Esophagus (tissue), 2 donors: Measurements from ENCODE around the gene ABO. TPM values are rescaled to one million over a fixed set of nuclear protein-coding genes. Genes with fewer than 3 reads are reported as not detected.
A peak's percentile ranks its signal among the peaks of the same experiment; 100 is the strongest.

Source experiments
- H3K27ac ChIP-seq, 2 donors: one replicate each; pipeline ENCODE4 v1.5.1; 2013; ENCODE audit warnings: low read depth in 2 of 2, mild to moderate bottlenecking in 2 of 2, inconsistent platforms in 1 of 2, low read length in 1 of 2, moderate library complexity in 1 of 2
- H3K27me3 ChIP-seq, 2 donors: one replicate each; pipeline ENCODE4 v1.6.1; 2013; ENCODE audit warnings: low read length in 2 of 2, control low read depth in 1 of 2, mild to moderate bottlenecking in 1 of 2; ENCODE audit not compliant: insufficient read depth in 2 of 2, control insufficient read depth in 1 of 2
- H3K36me3 ChIP-seq, 2 donors: one replicate each; pipeline ENCODE4 v1.6.1; 2013; ENCODE audit warnings: low read length in 1 of 2; ENCODE audit not compliant: control insufficient read depth in 2 of 2, insufficient read depth in 2 of 2
- H3K4me1 ChIP-seq, 2 donors: one replicate each; pipeline ENCODE4 v1.6.1; 2013; ENCODE audit warnings: low read length in 1 of 2; ENCODE audit not compliant: control insufficient read depth in 2 of 2, insufficient read depth in 2 of 2
- H3K4me3 ChIP-seq, 2 donors: one replicate each; pipeline ENCODE4 v1.5.1; 2013; ENCODE audit warnings: low read length in 2 of 2, mild to moderate bottlenecking in 2 of 2, low read depth in 1 of 2, moderate library complexity in 1 of 2
- H3K9me3 ChIP-seq, 2 donors: one replicate each; pipeline ENCODE4 v1.6.1; 2013; ENCODE audit warnings: mild to moderate bottlenecking in 2 of 2, low read depth in 1 of 2, low read length in 1 of 2, moderate library complexity in 1 of 2; ENCODE audit not compliant: control insufficient read depth in 2 of 2, insufficient read depth in 1 of 2
- WGBS, 2 donors: extraction: QIAGEN DNeasy Blood & Tissue Kit; methylation state at CpG; one replicate each; pipeline ENCODE4 v1.1.7; 2013; 5-methylcytosine and 5-hydroxymethylcytosine counted together
- polyA plus RNA-seq, 2 donors: library from polyadenylated mRNA; stranded (reverse); fragments of 200-250 nt; gene quantifications; one replicate each; pipeline ENCODE4 v1.2.3, GENCODE V29; 2013
- donor health status: healthy with polysubstance abuse.
- donor health status: Bipolar disorder and iron deficiency.

Gene ABO
- polyA plus RNA-seq, 2 donors: 7.7 to 15.6 TPM

DNA sequence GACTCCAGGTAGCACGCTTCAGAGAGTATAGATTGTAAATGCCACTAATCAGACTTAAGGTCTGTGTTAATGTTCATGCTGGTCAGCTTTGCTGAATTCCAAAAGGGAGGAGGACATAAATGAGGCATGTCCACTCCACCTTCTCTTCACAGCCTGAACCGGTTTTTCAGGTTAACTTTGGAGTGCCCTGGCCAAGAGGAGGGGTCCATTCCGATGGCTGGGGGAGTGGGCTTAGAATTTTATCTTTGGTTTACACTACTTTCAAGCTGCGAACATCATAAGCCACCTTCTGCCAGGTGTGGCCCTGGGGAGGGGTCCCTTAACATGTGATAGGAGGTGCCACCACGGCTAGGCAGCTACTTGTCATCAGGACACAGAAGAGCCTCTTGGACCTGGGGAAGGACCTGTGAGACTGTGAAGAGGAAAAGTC is 24.2 kb downstream of the ABO start:
- no peaks in the 10 kb centered on the region for H3K27me3 ChIP-seq
- WGBS, 2 donors: 52% methylated on average over 5 of the region's 5 CpGs
- peaks cover 0 to 4% of the 10 kb centered on the region in 2 donors for H3K36me3 ChIP-seq
- H3K27ac ChIP-seq: peak overlapping the region; percentile 87 to 96
- peaks cover 11 to 12% of the 10 kb centered on the region in 2 donors for H3K4me1 ChIP-seq
- no peak overlapping the region for H3K4me3 ChIP-seq
- H3K9me3 ChIP-seq: no peaks in the 10 kb centered on the region

DNA sequence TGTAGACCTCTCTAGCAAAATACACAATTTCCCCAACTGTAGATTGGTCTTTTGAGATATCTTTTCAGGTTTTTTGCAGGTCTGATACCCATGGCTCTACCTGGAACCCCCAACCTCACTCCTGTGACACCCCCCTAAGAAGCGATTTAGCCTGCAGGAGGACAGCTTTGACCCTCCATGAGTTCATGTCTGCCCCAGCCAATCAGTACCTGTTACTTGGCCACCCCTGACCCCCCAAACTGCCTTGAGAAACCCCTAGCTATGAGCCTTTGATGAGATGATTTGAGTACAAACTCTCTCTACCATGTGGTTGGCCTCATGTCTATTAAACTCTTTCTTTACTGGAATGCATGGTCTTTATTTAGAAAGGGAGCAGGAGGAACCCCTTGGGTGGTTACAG is 25.7 kb downstream of the ABO start:
- no peaks in the 10 kb centered on the region for H3K9me3 ChIP-seq
- no peak overlapping the region for H3K4me3 ChIP-seq
- peaks cover 11 to 12% of the 10 kb centered on the region in 2 donors for H3K4me1 ChIP-seq
- WGBS, 2 donors: 92 to 100% methylated on average over 1 of the region's 1 CpG
- H3K27ac ChIP-seq: no peak overlapping the region
- no peaks in the 10 kb centered on the region for H3K27me3 ChIP-seq
- no peaks in the 10 kb centered on the region for H3K36me3 ChIP-seq

DNA sequence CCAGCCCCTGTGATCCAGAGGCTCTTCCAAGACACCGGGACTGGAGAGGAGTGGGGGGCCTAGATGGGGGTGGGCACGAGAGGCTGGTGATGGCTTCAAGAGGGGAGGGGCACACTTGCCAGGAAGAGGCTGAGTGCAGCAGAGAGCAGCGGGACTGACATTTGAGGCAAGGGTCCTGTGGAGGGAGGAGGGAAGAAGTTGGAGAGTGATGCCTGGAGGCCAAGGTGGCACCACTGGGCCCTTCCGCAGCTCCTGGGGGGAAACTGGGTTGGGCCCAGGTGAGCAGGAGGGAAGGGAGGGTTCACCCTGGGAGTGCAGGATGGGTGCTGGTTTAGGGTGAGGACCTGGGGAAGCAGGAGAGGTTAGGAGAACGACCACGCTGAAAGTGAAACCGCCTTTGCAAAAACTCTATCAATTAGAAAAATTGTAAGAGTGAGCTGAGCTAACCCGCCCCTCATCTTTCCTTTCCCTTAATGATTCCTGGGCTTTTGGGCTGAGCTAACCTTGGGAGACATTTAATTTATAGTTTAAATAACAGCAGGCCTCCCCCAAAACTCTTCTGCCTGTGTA is 26.2 kb downstream of the ABO start:
- no peaks in the 10 kb centered on the region for H3K36me3 ChIP-seq
- no peak overlapping the region for H3K4me3 ChIP-seq
- no peaks in the 10 kb centered on the region for H3K27me3 ChIP-seq
- H3K27ac ChIP-seq: no peak overlapping the region
- WGBS, 2 donors: 85 to 86% methylated on average over 8 of the region's 8 CpGs
- peaks cover 11 to 12% of the 10 kb centered on the region in 2 donors for H3K4me1 ChIP-seq
- H3K9me3 ChIP-seq: no peaks in the 10 kb centered on the region

DNA sequence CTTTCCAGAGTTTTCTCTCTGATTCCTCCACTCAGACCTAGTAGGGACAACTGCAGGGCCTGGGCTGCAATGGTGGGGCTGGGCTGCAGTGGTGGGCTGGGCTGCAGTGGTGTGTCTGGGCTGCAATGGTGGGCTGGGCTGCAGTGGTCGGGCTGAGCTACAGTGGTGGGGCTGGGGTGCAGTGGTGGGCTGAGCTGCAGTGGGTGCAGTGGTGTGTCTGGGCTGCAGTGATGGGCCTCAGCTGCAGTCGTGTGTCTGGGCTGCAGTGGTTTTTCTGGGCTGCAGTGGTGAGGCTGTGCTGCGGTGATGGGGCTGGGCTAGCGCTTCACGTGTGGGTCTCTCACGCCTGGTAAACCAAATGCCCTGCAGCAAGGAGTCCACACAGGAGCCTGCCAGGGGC is 27.4 kb downstream of the ABO start:
- Histone ChIP-seq H3K4me1 (peaks cover 11% of the 10 kb centered on the region in 2 donors), H3K9me3 (no peaks in the 10 kb centered on the region), H3K36me3 (no peaks in the 10 kb centered on the region), H3K4me3 (no peak overlapping the region), H3K27ac (no peak overlapping the region), H3K27me3 (no peaks in the 10 kb centered on the region)
- WGBS, 2 donors: 77 to 82% methylated on average over 5 to 6 of the region's 6 CpGs

DNA sequence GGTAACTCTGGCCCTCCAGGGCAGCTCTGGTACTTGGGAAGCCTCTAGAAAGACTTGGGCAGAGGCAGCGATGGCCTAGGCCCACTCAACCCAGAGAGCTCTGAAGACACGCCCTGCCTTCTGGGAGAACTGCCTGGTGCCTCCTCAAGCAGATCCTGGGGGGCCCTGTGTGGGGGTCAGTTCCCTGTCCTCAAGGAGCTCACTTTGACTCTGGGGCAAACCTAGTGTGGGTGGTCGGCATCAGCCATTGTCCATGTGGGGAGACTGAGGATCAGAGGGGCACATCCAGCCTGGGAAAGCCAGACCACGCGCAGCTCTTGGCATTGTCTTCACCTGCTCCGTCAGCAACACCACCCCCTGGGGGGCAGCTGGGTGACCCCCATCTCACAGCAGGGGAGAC is 28.0 kb downstream of the ABO start:
- H3K4me1 ChIP-seq: peaks cover 5 to 10% of the 10 kb centered on the region in 2 donors
- 87 to 88% methylated on average over 6 of the region's 6 CpGs for WGBS, 2 donors
- H3K4me3 ChIP-seq: no peak overlapping the region
- no peaks in the 10 kb centered on the region for H3K36me3 ChIP-seq
- H3K27me3 ChIP-seq: no peaks in the 10 kb centered on the region
- H3K27ac ChIP-seq: no peak overlapping the region
- H3K9me3 ChIP-seq: no peaks in the 10 kb centered on the region

DNA sequence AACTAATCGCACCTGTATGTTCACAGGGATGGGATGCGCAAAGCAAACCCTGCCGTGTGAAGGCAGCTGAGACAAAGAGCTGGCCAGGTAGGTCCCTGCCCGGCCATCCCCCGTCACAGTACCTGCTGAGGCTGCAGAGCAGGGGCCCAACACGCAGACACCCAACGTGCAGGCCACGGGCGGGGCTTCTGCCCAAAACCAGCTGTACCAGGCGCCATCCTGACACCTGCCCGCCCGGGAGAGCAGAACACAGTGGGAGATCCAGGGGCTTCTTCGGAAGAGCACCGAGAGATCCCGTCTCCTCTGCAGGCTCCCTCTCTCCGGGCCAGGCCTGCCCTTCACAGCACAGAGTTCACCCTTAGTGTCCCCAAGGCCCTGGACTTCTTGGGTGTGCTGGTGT is 28.4 kb downstream of the ABO start:
- Histone ChIP-seq H3K27ac (no peak overlapping the region), H3K9me3 (no peaks in the 10 kb centered on the region), H3K36me3 (no peaks in the 10 kb centered on the region), H3K27me3 (no peaks in the 10 kb centered on the region), H3K4me3 (no peak overlapping the region), H3K4me1 (peaks cover under 1 to 9% of the 10 kb centered on the region in 2 donors)
- 83 to 84% methylated on average over 16 of the region's 16 CpGs for WGBS, 2 donors

- no peaks in the 10 kb centered on the region for H3K27me3 ChIP-seq
- 68 to 76% methylated on average over 8 of the region's 8 CpGs for WGBS, 2 donors
Measured at GRCh38 chr9:133242991-133243390, 32.0 kb downstream of the ABO start.

DNA sequence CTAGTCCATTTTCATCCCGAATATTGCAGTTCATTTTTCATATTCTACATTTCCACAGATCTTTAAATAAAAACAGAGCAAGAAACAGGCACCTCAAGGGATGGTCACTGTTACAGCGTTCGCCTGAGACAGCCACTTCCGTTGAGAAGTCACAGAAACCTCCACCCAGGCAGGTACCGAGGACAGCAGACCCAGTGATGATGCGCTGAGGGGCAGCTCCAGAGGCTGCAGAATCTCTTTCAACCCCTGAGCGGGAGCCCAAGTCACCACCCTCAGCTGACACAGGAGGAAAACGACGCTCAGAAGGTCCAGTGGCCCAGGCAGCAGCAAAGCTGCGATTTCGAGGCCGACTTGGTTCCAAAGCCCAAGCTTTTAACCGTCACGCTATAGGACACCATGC is 32.8 kb downstream of the ABO start:
- Histone ChIP-seq H3K4me1 (peaks cover 3 to 14% of the 10 kb centered on the region in 2 donors), H3K27ac (no peak overlapping the region), H3K27me3 (no peaks in the 10 kb centered on the region), H3K36me3 (no peaks in the 10 kb centered on the region), H3K4me3 (no peak overlapping the region), H3K9me3 (no peaks in the 10 kb centered on the region)
- 85 to 90% methylated on average over 14 of the region's 14 CpGs for WGBS, 2 donors

More at GRCh38 chr9:133242991-133243390, 32.0 kb downstream of the ABO start:
- no peak overlapping the region for H3K4me3 ChIP-seq
- H3K4me1 ChIP-seq: peaks cover 3 to 14% of the 10 kb centered on the region in 2 donors
- no peaks in the 10 kb centered on the region for H3K9me3 ChIP-seq
- no peak overlapping the region for H3K27ac ChIP-seq
- H3K36me3 ChIP-seq: no peaks in the 10 kb centered on the region

- Histone ChIP-seq H3K9me3 (no peaks in the 10 kb centered on the region), H3K4me1 (peaks cover 0 to 20% of the 10 kb centered on the region in 2 donors), H3K36me3 (no peaks in the 10 kb centered on the region), H3K4me3 (no peak overlapping the region), H3K27ac (no peak overlapping the region), H3K27me3 (no peaks in the 10 kb centered on the region)
- WGBS, 2 donors: 81 to 88% methylated on average over 18 of the region's 18 CpGs
Measured at GRCh38 chr9:133239533-133240090, 35.4 kb downstream of the ABO start.
